ENCODE results near the gene SGPP2. TPM values are rescaled to one million over a fixed set of nuclear protein-coding genes. Genes with fewer than 3 reads are reported as not detected.

Gene SGPP2
- polyA plus RNA-seq, 3 donors, result 0.11 to 3.5 (median 1.6) TPM

GRCh38 chr2:222451224-222451674 lies 26.9 kb downstream of the SGPP2 start:
- H3K27ac ChIP-seq (ENCODE audit: low read depth, low read length), result no peak overlapping the region
- WGBS, 3 donors, result 52 to 83% (median 81%) methylated on average over 5 of the region's 5 CpGs

GRCh38 chr2:222452422-222452950 lies 28.1 kb downstream of the SGPP2 start:
- no peak overlapping the region for H3K27ac ChIP-seq (ENCODE audit: low read depth, low read length)
- 66 to 76% (median 71%) methylated on average over 3 of the region's 3 CpGs for WGBS, 3 donors

GRCh38 chr2:222456479-222457077 lies 32.2 kb downstream of the SGPP2 start:
- no peak overlapping the region for H3K27ac ChIP-seq (ENCODE audit: low read depth, low read length)
- 84 to 95% (median 92%) methylated on average over 4 of the region's 4 CpGs for WGBS, 3 donors

- no peak overlapping the region for H3K27ac ChIP-seq (ENCODE audit: low read depth, low read length)
- 82 to 90% (median 88%) methylated on average over 10 of the region's 10 CpGs for WGBS, 3 donors
These were observed 35.6 kb downstream of the SGPP2 start for GRCh38 chr2:222459983-222460382.

- no peak overlapping the region for H3K27ac ChIP-seq (ENCODE audit: low read depth, low read length)
- WGBS, 3 donors, result 42 to 54% (median 47%) methylated on average over 3 of the region's 3 CpGs
These were observed 41.4 kb downstream of the SGPP2 start for GRCh38 chr2:222465746-222466145.

GRCh38 chr2:222468346-222468745 lies 44.0 kb downstream of the SGPP2 start:
- H3K27ac ChIP-seq (ENCODE audit: low read depth, low read length), result no peak overlapping the region
- 52 to 75% (median 68%) methylated on average over 4 of the region's 4 CpGs for WGBS, 3 donors

GRCh38 chr2:222470802-222471468 lies 46.6 kb downstream of the SGPP2 start:
- WGBS, 3 donors, result 43 to 76% (median 74%) methylated on average over 5 of the region's 5 CpGs
- no peak overlapping the region for H3K27ac ChIP-seq (ENCODE audit: low read depth, low read length)

GRCh38 chr2:222477962-222478608 lies 53.7 kb downstream of the SGPP2 start:
- 58 to 71% (median 60%) methylated on average over 14 of the region's 14 CpGs for WGBS, 3 donors
- H3K27ac ChIP-seq (ENCODE audit: low read depth, low read length), result no peak overlapping the region

- no peak overlapping the region for H3K27ac ChIP-seq (ENCODE audit: low read depth, low read length)
These were observed 55.5 kb downstream of the SGPP2 start for GRCh38 chr2:222479859-222480258.

- H3K27ac ChIP-seq (ENCODE audit: low read depth, low read length), result no peak overlapping the region
- 75 to 87% (median 80%) methylated on average over 5 of the region's 5 CpGs for WGBS, 3 donors
These were observed 56.2 kb downstream of the SGPP2 start for GRCh38 chr2:222480497-222480896.

- no peak overlapping the region for H3K27ac ChIP-seq (ENCODE audit: low read depth, low read length)
These were observed 57.6 kb downstream of the SGPP2 start for GRCh38 chr2:222481941-222482340.

- no peak overlapping the region for H3K27ac ChIP-seq (ENCODE audit: low read depth, low read length)
- WGBS, 3 donors, result 23 to 53% (median 50%) methylated on average over 3 of the region's 3 CpGs
These were observed 59.2 kb downstream of the SGPP2 start for GRCh38 chr2:222483513-222484039.

GRCh38 chr2:222485367-222486211 lies 61.2 kb downstream of the SGPP2 start:
- H3K27ac ChIP-seq (ENCODE audit: low read depth, low read length), result no peak overlapping the region
- 59 to 69% (median 69%) methylated on average over 12 of the region's 12 CpGs for WGBS, 3 donors

GRCh38 chr2:222490131-222490530 lies 65.8 kb downstream of the SGPP2 start:
- no peak overlapping the region for H3K27ac ChIP-seq (ENCODE audit: low read depth, low read length)

GRCh38 chr2:222492683-222493082 lies 68.3 kb downstream of the SGPP2 start:
- H3K27ac ChIP-seq (ENCODE audit: low read depth, low read length), result no peak overlapping the region

GRCh38 chr2:222494104-222494739 lies 69.9 kb downstream of the SGPP2 start:
- WGBS, 3 donors, result 56 to 70% (median 69%) methylated on average over 11 of the region's 11 CpGs
- no peak overlapping the region for H3K27ac ChIP-seq (ENCODE audit: low read depth, low read length)

- no peak overlapping the region for H3K27ac ChIP-seq (ENCODE audit: low read depth, low read length)
- 53 to 68% (median 64%) methylated on average over 1 of the region's 1 CpG for WGBS, 3 donors
These were observed 71.0 kb downstream of the SGPP2 start for GRCh38 chr2:222495388-222495787.

- H3K27ac ChIP-seq (ENCODE audit: low read depth, low read length), result no peak overlapping the region
- 42 to 80% (median 67%) methylated on average over 3 of the region's 3 CpGs for WGBS, 3 donors
These were observed 74.9 kb downstream of the SGPP2 start for GRCh38 chr2:222499226-222499625.
